Transverse colon (tissue), 3 donors: ENCODE results near the gene LRRC74A.

Experiments used
- EP300 ChIP-seq: sonication (generic); formaldehyde crosslinking; IDR thresholded peaks from one replicate; pipeline ENCODE4 v1.6.1; 2017; ENCODE audit warnings: antibody characterized with exemption, low read depth
- TF ChIP-seq, protein P1 (sequence below), 5 experiments: fragments of 200-600 bp in 3 of 5; fragments of 450-650 bp in 2 of 5; sonication (generic) in 3 of 5; IDR thresholded peaks; 1 replicate in 2 of 5; 2 replicates in 3 of 5; pipeline ENCODE4 v1.5.1; 2016 to 2017; ENCODE audit warnings: antibody characterized with exemption in 5 of 5, inconsistent platforms in 3 of 5, mild to moderate bottlenecking in 2 of 5, moderate library complexity in 1 of 5

DNA sequence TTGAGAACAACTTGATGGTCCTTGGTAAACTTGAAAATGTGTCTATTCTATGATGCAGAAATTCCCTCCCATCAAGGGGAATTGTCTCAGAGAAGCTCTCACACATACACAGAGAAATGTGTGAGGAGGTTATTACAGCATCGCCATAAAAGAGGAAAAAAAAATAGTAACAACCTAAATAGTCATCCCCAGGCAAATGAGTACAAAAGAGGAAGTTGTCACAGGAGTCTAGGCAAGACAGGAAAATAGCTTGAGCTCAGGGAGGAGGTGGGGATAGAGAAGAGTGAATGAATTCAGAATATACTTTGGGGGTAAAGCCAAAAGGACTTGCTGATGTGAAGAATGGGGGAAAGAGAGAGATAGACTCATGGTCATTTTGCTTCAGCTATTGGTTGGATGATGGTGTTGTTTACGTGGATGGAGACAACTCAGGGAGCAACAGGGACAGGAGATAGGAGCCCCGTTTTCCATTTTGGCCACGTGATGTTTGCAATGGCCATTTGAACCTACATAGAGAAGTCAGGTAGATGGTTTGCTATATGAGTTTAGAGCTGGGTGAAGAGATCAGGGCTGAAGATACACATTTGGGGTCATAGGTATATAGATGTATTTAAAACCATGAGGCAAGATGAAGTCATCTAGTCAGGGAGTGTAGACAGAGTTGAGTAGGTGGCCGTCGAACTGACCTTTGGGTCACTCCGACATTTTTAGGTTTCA lies 20.3 kb downstream of the LRRC74A start:
- TF ChIP-seq EP300, result no peak
- TF ChIP-seq, protein P1, sequence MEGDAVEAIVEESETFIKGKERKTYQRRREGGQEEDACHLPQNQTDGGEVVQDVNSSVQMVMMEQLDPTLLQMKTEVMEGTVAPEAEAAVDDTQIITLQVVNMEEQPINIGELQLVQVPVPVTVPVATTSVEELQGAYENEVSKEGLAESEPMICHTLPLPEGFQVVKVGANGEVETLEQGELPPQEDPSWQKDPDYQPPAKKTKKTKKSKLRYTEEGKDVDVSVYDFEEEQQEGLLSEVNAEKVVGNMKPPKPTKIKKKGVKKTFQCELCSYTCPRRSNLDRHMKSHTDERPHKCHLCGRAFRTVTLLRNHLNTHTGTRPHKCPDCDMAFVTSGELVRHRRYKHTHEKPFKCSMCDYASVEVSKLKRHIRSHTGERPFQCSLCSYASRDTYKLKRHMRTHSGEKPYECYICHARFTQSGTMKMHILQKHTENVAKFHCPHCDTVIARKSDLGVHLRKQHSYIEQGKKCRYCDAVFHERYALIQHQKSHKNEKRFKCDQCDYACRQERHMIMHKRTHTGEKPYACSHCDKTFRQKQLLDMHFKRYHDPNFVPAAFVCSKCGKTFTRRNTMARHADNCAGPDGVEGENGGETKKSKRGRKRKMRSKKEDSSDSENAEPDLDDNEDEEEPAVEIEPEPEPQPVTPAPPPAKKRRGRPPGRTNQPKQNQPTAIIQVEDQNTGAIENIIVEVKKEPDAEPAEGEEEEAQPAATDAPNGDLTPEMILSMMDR (IDR thresholded peaks at IDR 0.05), result no peak
